Measurements from ENCODE around the gene CNKSR2.

CNKSR2 gene

DNA sequence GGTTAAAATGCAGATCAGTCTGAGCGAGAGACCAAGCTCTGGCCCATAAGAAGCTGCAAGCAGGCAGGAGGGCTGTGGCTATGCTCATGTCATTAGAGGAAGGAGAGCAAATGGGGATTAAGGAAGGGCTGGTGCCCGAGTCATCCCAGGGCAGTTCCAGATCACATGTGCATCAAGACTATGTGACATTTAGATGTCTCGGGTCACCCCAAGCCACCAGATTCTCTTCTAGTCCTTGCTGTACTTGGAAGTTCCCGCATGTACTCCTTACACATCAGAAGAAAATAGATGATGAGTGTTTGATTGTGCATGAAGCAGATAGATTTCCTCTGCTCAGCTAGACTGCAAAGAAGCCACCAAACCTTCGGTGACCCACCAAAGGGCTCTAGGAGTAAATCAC lies 326.1 kb downstream of the CNKSR2 start:
- no peak for TF ChIP-seq ZNF274 (IDR thresholded peaks at IDR 0.05; ENCODE audit: low read depth, low read length)
- H3K4me3 ChIP-seq (ENCODE audit: low read length) = no peak overlapping the region

GRCh38 chrX:21700967-21701366 lies 326.7 kb downstream of the CNKSR2 start:
- no peak overlapping the region for H3K4me3 ChIP-seq (ENCODE audit: low read length)
- TF ChIP-seq ZNF274 (IDR thresholded peaks at IDR 0.05; ENCODE audit: low read depth, low read length) = no peak

GRCh38 chrX:21702725-21703124 lies 328.5 kb downstream of the CNKSR2 start:
- no peak for TF ChIP-seq ZNF274 (IDR thresholded peaks at IDR 0.05; ENCODE audit: low read depth, low read length)
- H3K4me3 ChIP-seq (ENCODE audit: low read length) = no peak overlapping the region

All from GM08714 (cell line).